Gastroesophageal sphincter (tissue), 4 donors: Measurements from ENCODE around the gene PLS1. TPM values are rescaled to one million over a fixed set of nuclear protein-coding genes. Genes with fewer than 3 reads are reported as not detected.
"Not testable (repeated sequence)": the region's sequence is repeated elsewhere in the genome, so short reads cannot be mapped to it uniquely, and the experiment has no call there.

Source experiments
- ATAC-seq: fragments of 150-250 bp; one replicate; pipeline ENCODE4 v1.9.1; 2016; ENCODE audit warnings: mild to moderate bottlenecking, moderate library complexity
- H3K27ac ChIP-seq, 4 donors: fragments of 200-600 bp; sonication (generic) in 3 of 4; 1 replicate in 3 of 4; 2 replicates in 1 of 4; pipeline ENCODE4 v1.5.1; 2016 to 2019
- H3K27me3 ChIP-seq: fragments of 200-600 bp; sonication (generic); one replicate; pipeline ENCODE4 v1.5.1; 2019
- H3K36me3 ChIP-seq, 2 donors: fragments of 200-600 bp; sonication (generic); one replicate each; pipeline ENCODE4 v1.5.1; 2019; ENCODE audit warnings: control low read depth in 1 of 2
- H3K4me1 ChIP-seq, 3 donors: fragments of 200-600 bp; sonication (generic); 1 replicate in 2 of 3; 2 replicates in 1 of 3; pipeline ENCODE4 v1.5.1; 2016 to 2019; ENCODE audit warnings: control low read depth in 2 of 3
- H3K4me3 ChIP-seq, 2 donors: fragments of 200-600 bp; sonication (generic); one replicate each; pipeline ENCODE4 v1.5.1; 2019; ENCODE audit warnings: mild to moderate bottlenecking in 1 of 2, moderate library complexity in 1 of 2
- H3K9me3 ChIP-seq, 3 donors: fragments of 200-600 bp; sonication (generic); one replicate each; pipeline ENCODE4 v1.5.1; 2017 to 2019; ENCODE audit warnings: control low read depth in 2 of 3
- CTCF ChIP-seq, 4 experiments: fragments of 200-600 bp in 2 of 4; fragments of 450-650 bp in 2 of 4; sonication (generic) in 1 of 4; IDR thresholded peaks; one replicate each; pipeline ENCODE4 v1.5.1; 2017 to 2019; ENCODE audit warnings: antibody characterized with exemption in 4 of 4, mild to moderate bottlenecking in 2 of 4, moderate library complexity in 2 of 4
- EP300 ChIP-seq: sonication (generic); formaldehyde crosslinking; IDR thresholded peaks from one replicate; pipeline ENCODE4 v1.6.1; 2017; ENCODE audit warnings: antibody characterized with exemption, mild to moderate bottlenecking
- POLR2A ChIP-seq, 2 donors: fragments of 450-650 bp; IDR thresholded peaks; one replicate each; pipeline ENCODE4 v1.6.1; 2017; ENCODE audit warnings: antibody characterized with exemption in 2 of 2, mild to moderate bottlenecking in 2 of 2, moderate library complexity in 1 of 2
- POLR2AphosphoS5 ChIP-seq: sonication (generic); formaldehyde crosslinking; IDR thresholded peaks from one replicate; pipeline ENCODE4 v1.6.1; 2017; ENCODE audit warnings: antibody characterized with exemption
- WGBS, 2 donors: methylation state at CpG; one replicate each; pipeline ENCODE4 v1.1.5; 2018; ENCODE audit warnings: low coverage in 1 of 2; 5-methylcytosine and 5-hydroxymethylcytosine counted together
- total RNA-seq, 4 donors: library from RNA; depleted of rRNA; stranded (reverse); fragments of >200 nt; gene quantifications; one replicate each; pipeline ENCODE4 v1.1.0, GENCODE V29; 2016

The PLS1 gene
- 1 to 10 TPM; 1.2 to 9.0 (median 4.3) TPM for total RNA-seq

- Histone ChIP-seq H3K27ac (peak within 1 kb of the TSS; percentile 39 to 80 (median 71)), H3K9me3 (no peaks in the 10 kb centered on the region), H3K36me3 (no peaks in the 10 kb centered on the region), H3K27me3 (no peaks in the 10 kb centered on the region), H3K4me3 (peak within 1 kb of the TSS; percentile 68 to 83), H3K4me1 (peaks cover 0 to 15% (median 0%) of the 10 kb centered on the region in 3 donors)
- peak; percentile 41 for TF ChIP-seq POLR2AphosphoS5
- peak in 2 of 4 experiments; percentile 18 to 24 for TF ChIP-seq CTCF (IDR thresholded peaks at IDR 0.05)
- TF ChIP-seq POLR2A (IDR thresholded peaks at IDR 0.05), result peak in 1 of 2 donors; percentile 25
- TF ChIP-seq EP300, result no peak
- WGBS, 2 donors, result 0 to 1% methylated on average over 9 to 19 of the region's 56 CpGs
- peak; percentile 96 for ATAC-seq
These were observed at the start of gene PLS1 for GRCh38 chr3:142595951-142596725. PLS1 (plus strand) TSS chr3:142596393; CDS start chr3:142664238, 67,845 bp downstream.

GRCh38 chr3:142549986-142550385 is 46.2 kb upstream of the PLS1 start:
- no peak overlapping the region for H3K27ac ChIP-seq
- H3K4me1 ChIP-seq, result no peaks in the 10 kb centered on the region
- no peak for ATAC-seq
- H3K4me3 ChIP-seq, result no peak overlapping the region
- peaks cover 0 to 99% of the 10 kb centered on the region in 2 donors for H3K36me3 ChIP-seq
- no peaks in the 10 kb centered on the region for H3K27me3 ChIP-seq
- no peak for TF ChIP-seq POLR2AphosphoS5
- TF ChIP-seq CTCF (IDR thresholded peaks at IDR 0.05), result no peak
- no peak for TF ChIP-seq EP300
- no peak for TF ChIP-seq POLR2A (IDR thresholded peaks at IDR 0.05)
- 92 to 96% methylated on average over 7 of the region's 7 CpGs for WGBS, 2 donors
- no peaks in the 10 kb centered on the region for H3K9me3 ChIP-seq

GRCh38 chr3:142552579-142552978 is 43.6 kb upstream of the PLS1 start:
- 100% methylated on average over 1 of the region's 1 CpG; no CpG with 5 or more reads in 1 of the 2 donors for WGBS, 2 donors
- H3K9me3 ChIP-seq, H3K4me1 ChIP-seq, ATAC-seq, H3K4me3 ChIP-seq, H3K27ac ChIP-seq, H3K27me3 ChIP-seq: not testable (repeated sequence)
- peaks cover 0 to 98% of the 10 kb centered on the region in 2 donors for H3K36me3 ChIP-seq

- no peak overlapping the region for H3K4me3 ChIP-seq
- no peak for ATAC-seq
- H3K9me3 ChIP-seq, result no peaks in the 10 kb centered on the region
- H3K27me3 ChIP-seq, result no peaks in the 10 kb centered on the region
- H3K36me3 ChIP-seq, result peaks cover 0 to 98% of the 10 kb centered on the region in 2 donors
- no peak overlapping the region for H3K27ac ChIP-seq
- no peaks in the 10 kb centered on the region for H3K4me1 ChIP-seq
- TF ChIP-seq POLR2AphosphoS5 (no peak), EP300 (no peak)
- 94 to 100% methylated on average over 1 of the region's 1 CpG for WGBS, 2 donors
These were observed 42.5 kb upstream of the PLS1 start for GRCh38 chr3:142553741-142554140.

- H3K4me1 ChIP-seq, result no peaks in the 10 kb centered on the region
- no peaks in the 10 kb centered on the region for H3K27me3 ChIP-seq
- ATAC-seq, result no peak
- no peaks in the 10 kb centered on the region for H3K9me3 ChIP-seq
- no peak overlapping the region for H3K27ac ChIP-seq
- H3K36me3 ChIP-seq, result peaks cover 0 to 95% of the 10 kb centered on the region in 2 donors
- no peak for TF ChIP-seq EP300
- TF ChIP-seq POLR2AphosphoS5, result no peak
- TF ChIP-seq CTCF (IDR thresholded peaks at IDR 0.05), result no peak
- TF ChIP-seq POLR2A (IDR thresholded peaks at IDR 0.05), result no peak
- H3K4me3 ChIP-seq, result no peak overlapping the region
These were observed 36.1 kb upstream of the PLS1 start for GRCh38 chr3:142560118-142560517.

GRCh38 chr3:142563496-142563997 is 32.6 kb upstream of the PLS1 start:
- Histone ChIP-seq H3K27ac (no peak overlapping the region), H3K4me1 (no peaks in the 10 kb centered on the region), H3K36me3 (peaks cover 0 to 79% of the 10 kb centered on the region in 2 donors), H3K27me3 (no peaks in the 10 kb centered on the region), H3K9me3 (no peaks in the 10 kb centered on the region), H3K4me3 (no peak overlapping the region)
- ATAC-seq, result no peak
- no peak for TF ChIP-seq CTCF (IDR thresholded peaks at IDR 0.05)
- no peak for TF ChIP-seq EP300
- TF ChIP-seq POLR2A (IDR thresholded peaks at IDR 0.05), result no peak
- no peak for TF ChIP-seq POLR2AphosphoS5
- WGBS, 2 donors, result 85 to 100% methylated on average over 3 to 4 of the region's 4 CpGs
